ENCODE results near the gene DYNLT2. TPM values are rescaled to one million over a fixed set of nuclear protein-coding genes. Genes with fewer than 3 reads are reported as not detected.

The DYNLT2 gene
- total and polyA plus RNA-seq, 2 of the 13 experiments (the other 11 are each of a cell fraction or from before 2014, with no cell fraction given) = 2.1 to 4.3 TPM

DNA sequence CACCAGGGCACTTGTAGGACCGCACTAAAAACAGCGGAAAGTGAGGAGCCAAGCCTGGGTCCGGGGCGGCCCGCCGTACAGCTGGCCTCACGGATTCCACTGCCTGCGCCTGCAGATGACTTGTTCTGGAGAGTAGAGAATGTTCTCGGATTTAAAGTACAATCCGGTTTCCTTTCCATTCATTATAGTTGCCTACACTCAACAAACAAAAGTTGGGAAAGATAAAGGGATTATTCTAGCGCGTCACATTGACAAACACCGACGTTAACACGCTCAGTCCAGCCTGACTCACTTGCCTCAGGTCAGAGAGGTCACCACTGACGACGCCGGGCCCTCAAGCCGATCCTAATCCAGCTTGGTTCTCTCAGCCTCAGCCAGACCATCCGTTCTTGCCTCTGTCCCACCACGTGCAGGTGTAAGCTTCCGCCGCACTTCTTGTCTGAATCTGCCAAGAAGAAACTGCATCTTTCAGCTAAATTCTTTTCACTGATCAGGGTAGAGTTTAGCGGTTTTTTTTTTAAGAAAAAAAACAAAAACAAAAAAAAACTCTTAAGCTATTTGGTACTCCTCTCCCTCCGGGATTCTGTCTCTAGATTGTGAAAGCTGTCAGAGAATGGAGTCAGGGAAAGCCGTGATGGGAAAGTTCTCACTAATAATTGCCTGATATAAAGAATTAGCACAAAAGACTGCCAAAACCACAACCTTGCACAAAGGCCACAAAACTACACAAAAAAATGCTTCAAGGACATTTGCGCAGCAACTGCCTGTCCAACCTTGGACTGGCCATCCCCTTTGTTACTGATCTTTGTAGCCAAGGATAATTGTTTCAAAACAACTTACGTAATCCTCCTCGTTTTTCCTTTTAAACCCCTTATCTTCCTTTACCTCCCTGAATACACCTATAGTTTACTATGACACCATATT lies 26.0 kb downstream of the DYNLT2 start (continued):
- TF ChIP-seq YEATS2 (CRISPR knock-in tag; IDR thresholded peaks at IDR 0.05; ENCODE audit: borderline replicate concordance) (peak; percentile 14; the same call in 1 of the 2 replicates), KDM2A (CRISPR knock-in tag; IDR thresholded peaks at IDR 0.05; ENCODE audit: borderline replicate concordance, low read depth) (peak; percentile 71; the same call in 1 of the 2 replicates), MAZ (IDR thresholded peaks at IDR 0.05; ENCODE audit: borderline replicate concordance, low read depth, low read length) (no peak; the same call in 1 of the 2 replicates), MAZ (CRISPR knock-in tag; IDR thresholded peaks at IDR 0.05; ENCODE audit: low read depth) (0 out of 2 replicates have a peak, but pooled peaks have one; percentile 10), NFIB (CRISPR knock-in tag; IDR thresholded peaks at IDR 0.05; ENCODE audit: borderline replicate concordance) (no peak), SCMH1 (CRISPR knock-in tag; IDR thresholded peaks at IDR 0.05; ENCODE audit: borderline replicate concordance) (no peak), ZNF572 (CRISPR knock-in tag; IDR thresholded peaks at IDR 0.05) (no peak), ZNF468 (CRISPR knock-in tag; IDR thresholded peaks at IDR 0.05) (no peak), ZNF562 (CRISPR knock-in tag; IDR thresholded peaks at IDR 0.05; ENCODE audit: borderline replicate concordance) (no peak), ZFP36L1 (CRISPR knock-in tag; IDR thresholded peaks at IDR 0.05) (no peak; the same call in 1 of the 2 replicates), EED (CRISPR knock-in tag; IDR thresholded peaks at IDR 0.05) (0 out of 2 replicates have a peak, but pooled peaks have one; percentile 44), NR1H2 (CRISPR knock-in tag; IDR thresholded peaks at IDR 0.05; ENCODE audit: borderline replicate concordance, low read depth) (no peak), ZNF629 (CRISPR knock-in tag; conservative IDR thresholded peaks at IDR 0.05) (0 out of 2 replicates have a peak, but pooled peaks have one; percentile 12), JUND (CRISPR knock-in tag; IDR thresholded peaks at IDR 0.05) (peak; percentile 70; the same call in 1 of the 2 replicates), ZNF550 (CRISPR knock-in tag; IDR thresholded peaks at IDR 0.05; ENCODE audit: borderline replicate concordance) (no peak), ZKSCAN5 (CRISPR knock-in tag; IDR thresholded peaks at IDR 0.05) (no peak), TBX2 (CRISPR knock-in tag; IDR thresholded peaks at IDR 0.05; ENCODE audit: borderline replicate concordance) (peak; percentile 88; the same call in 1 of the 2 replicates)
- TF ChIP-seq, protein P1, sequence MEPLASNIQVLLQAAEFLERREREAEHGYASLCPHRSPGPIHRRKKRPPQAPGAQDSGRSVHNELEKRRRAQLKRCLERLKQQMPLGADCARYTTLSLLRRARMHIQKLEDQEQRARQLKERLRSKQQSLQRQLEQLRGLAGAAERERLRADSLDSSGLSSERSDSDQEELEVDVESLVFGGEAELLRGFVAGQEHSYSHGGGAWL (CRISPR knock-in tag; IDR thresholded peaks at IDR 0.05) = 0 out of 2 replicates have a peak, but pooled peaks have one; percentile 71
- TF ChIP-seq, protein P2, sequence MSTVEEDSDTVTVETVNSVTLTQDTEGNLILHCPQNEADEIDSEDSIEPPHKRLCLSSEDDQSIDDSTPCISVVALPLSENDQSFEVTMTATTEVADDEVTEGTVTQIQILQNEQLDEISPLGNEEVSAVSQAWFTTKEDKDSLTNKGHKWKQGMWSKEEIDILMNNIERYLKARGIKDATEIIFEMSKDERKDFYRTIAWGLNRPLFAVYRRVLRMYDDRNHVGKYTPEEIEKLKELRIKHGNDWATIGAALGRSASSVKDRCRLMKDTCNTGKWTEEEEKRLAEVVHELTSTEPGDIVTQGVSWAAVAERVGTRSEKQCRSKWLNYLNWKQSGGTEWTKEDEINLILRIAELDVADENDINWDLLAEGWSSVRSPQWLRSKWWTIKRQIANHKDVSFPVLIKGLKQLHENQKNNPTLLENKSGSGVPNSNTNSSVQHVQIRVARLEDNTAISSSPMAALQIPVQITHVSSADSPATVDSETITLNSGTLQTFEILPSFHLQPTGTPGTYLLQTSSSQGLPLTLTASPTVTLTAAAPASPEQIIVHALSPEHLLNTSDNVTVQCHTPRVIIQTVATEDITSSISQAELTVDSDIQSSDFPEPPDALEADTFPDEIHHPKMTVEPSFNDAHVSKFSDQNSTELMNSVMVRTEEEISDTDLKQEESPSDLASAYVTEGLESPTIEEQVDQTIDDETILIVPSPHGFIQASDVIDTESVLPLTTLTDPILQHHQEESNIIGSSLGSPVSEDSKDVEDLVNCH (CRISPR knock-in tag; IDR thresholded peaks at IDR 0.05) = no peak
- TF ChIP-seq, protein P3, sequence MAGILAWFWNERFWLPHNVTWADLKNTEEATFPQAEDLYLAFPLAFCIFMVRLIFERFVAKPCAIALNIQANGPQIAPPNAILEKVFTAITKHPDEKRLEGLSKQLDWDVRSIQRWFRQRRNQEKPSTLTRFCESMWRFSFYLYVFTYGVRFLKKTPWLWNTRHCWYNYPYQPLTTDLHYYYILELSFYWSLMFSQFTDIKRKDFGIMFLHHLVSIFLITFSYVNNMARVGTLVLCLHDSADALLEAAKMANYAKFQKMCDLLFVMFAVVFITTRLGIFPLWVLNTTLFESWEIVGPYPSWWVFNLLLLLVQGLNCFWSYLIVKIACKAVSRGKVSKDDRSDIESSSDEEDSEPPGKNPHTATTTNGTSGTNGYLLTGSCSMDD (CRISPR knock-in tag; IDR thresholded peaks at IDR 0.05) = no peak
- TF ChIP-seq, protein P4, sequence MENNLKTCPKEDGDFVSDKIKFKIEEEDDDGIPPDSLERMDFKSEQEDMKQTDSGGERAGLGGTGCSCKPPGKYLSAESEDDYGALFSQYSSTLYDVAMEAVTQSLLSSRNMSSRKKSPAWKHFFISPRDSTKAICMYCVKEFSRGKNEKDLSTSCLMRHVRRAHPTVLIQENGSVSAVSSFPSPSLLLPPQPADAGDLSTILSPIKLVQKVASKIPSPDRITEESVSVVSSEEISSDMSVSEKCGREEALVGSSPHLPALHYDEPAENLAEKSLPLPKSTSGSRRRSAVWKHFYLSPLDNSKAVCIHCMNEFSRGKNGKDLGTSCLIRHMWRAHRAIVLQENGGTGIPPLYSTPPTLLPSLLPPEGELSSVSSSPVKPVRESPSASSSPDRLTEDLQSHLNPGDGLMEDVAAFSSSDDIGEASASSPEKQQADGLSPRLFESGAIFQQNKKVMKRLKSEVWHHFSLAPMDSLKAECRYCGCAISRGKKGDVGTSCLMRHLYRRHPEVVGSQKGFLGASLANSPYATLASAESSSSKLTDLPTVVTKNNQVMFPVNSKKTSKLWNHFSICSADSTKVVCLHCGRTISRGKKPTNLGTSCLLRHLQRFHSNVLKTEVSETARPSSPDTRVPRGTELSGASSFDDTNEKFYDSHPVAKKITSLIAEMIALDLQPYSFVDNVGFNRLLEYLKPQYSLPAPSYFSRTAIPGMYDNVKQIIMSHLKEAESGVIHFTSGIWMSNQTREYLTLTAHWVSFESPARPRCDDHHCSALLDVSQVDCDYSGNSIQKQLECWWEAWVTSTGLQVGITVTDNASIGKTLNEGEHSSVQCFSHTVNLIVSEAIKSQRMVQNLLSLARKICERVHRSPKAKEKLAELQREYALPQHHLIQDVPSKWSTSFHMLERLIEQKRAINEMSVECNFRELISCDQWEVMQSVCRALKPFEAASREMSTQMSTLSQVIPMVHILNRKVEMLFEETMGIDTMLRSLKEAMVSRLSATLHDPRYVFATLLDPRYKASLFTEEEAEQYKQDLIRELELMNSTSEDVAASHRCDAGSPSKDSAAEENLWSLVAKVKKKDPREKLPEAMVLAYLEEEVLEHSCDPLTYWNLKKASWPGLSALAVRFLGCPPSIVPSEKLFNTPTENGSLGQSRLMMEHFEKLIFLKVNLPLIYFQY (CRISPR knock-in tag; IDR thresholded peaks at IDR 0.05; ENCODE audit: borderline replicate concordance) = no peak

All from HepG2 (cell line).